HEK293 (cell line): ENCODE data around the gene MTA3.
A peak's percentile ranks its signal among the peaks of the same experiment; 100 is the strongest.

Source experiments
- CTCF ChIA-PET: fragments of 350-600 bp; formaldehyde crosslinking; extraction: SDS; loops from one replicate; lab custom pipeline; 2021; ENCODE audit warnings: antibody characterized with exemption; lab: Yijun Ruan, JAX
- POLR2A ChIA-PET: fragments of 300-600 bp; formaldehyde crosslinking; extraction: SDS; loops from one replicate; lab custom pipeline; 2020; ENCODE audit warnings: antibody characterized with exemption, inconsistent platforms; lab: Yijun Ruan, JAX
- H3K27ac ChIP-seq: fragments of 200-500 bp; sonication (Bioruptor generic); 2 replicates; pipeline ENCODE4 v1.5.1; 2014; ENCODE audit warnings: low read depth, low read length, control low read depth, inconsistent platforms; ENCODE audit errors: extremely low read depth
- H3K36me3 ChIP-seq, 2 experiments: fragments of 200-500 bp in 1 of 2; sonication (Bioruptor generic) in 1 of 2; 1 replicate in 1 of 2; 2 replicates in 1 of 2; pipeline ENCODE4 v1.5.1; 2014 to 2017; ENCODE audit warnings: inconsistent platforms in 2 of 2, low read length in 2 of 2; ENCODE audit not compliant: control insufficient read depth in 2 of 2, insufficient read depth in 1 of 2
- H3K4me1 ChIP-seq: fragments of 200-500 bp; sonication (Bioruptor generic); 2 replicates; pipeline ENCODE4 v1.5.1; 2014; ENCODE audit warnings: mild to moderate bottlenecking, low read length, inconsistent platforms; ENCODE audit not compliant: control insufficient read depth, insufficient read depth
- H3K4me3 ChIP-seq: 2 replicates; pipeline ENCODE4 v1.5.1; 2011; ENCODE audit warnings: low read depth, mild to moderate bottlenecking, control low read depth, low read length, moderate library complexity
- H3K9me3 ChIP-seq: fragments of 200-500 bp; sonication (Bioruptor generic); 2 replicates; pipeline ENCODE4 v1.5.1; 2014; ENCODE audit warnings: low read depth, low read length, inconsistent platforms; ENCODE audit not compliant: control insufficient read depth, insufficient read depth
- EGR2 ChIP-seq: fragments of 450-650 bp; formaldehyde crosslinking; IDR thresholded peaks from 2 replicates; pipeline ENCODE4 v1.5.1; 2016; ENCODE audit warnings: low read depth, missing biosample characterization, missing genetic modification characterization
- GLIS2 ChIP-seq: fragments of 450-650 bp; formaldehyde crosslinking; IDR thresholded peaks from 2 replicates; pipeline ENCODE4 v1.5.1; 2016; ENCODE audit warnings: missing biosample characterization, missing genetic modification characterization
- HOXC10 ChIP-seq: sonication (generic); formaldehyde crosslinking; IDR thresholded peaks from 2 replicates; pipeline ENCODE4 v1.8.1; 2023; ENCODE audit warnings: mild to moderate bottlenecking, missing genetic modification reagents
- PRDM1 ChIP-seq: fragments of 450-650 bp; formaldehyde crosslinking; IDR thresholded peaks from 2 replicates; pipeline ENCODE4; 2016; ENCODE audit warnings: missing biosample characterization, missing genetic modification characterization
- SCRT1 ChIP-seq: fragments of 450-650 bp; formaldehyde crosslinking; IDR thresholded peaks from 2 replicates; pipeline ENCODE4 v1.5.1; 2016; ENCODE audit warnings: missing biosample characterization, missing genetic modification characterization, borderline replicate concordance
- SP2 ChIP-seq: fragments of 450-650 bp; formaldehyde crosslinking; IDR thresholded peaks from 2 replicates; pipeline ENCODE4 v1.5.1; 2016; ENCODE audit warnings: missing biosample characterization, missing genetic modification characterization
- ZBTB20 ChIP-seq: fragments of 450-650 bp; formaldehyde crosslinking; IDR thresholded peaks from 2 replicates; pipeline ENCODE4 v1.5.1; 2016; ENCODE audit warnings: missing biosample characterization, missing genetic modification characterization
- ZBTB48 ChIP-seq: fragments of 450-650 bp; formaldehyde crosslinking; IDR thresholded peaks from 2 replicates; pipeline ENCODE4 v1.5.1; 2016; ENCODE audit warnings: missing biosample characterization, missing genetic modification characterization
- ZFP37 ChIP-seq: fragments of 450-650 bp; formaldehyde crosslinking; IDR thresholded peaks from 2 replicates; pipeline ENCODE4 v1.5.1; 2016; ENCODE audit warnings: missing biosample characterization, missing genetic modification characterization
- ZNF239 ChIP-seq: fragments of 450-650 bp; formaldehyde crosslinking; IDR thresholded peaks from 2 replicates; pipeline ENCODE4 v1.5.1; 2016; ENCODE audit warnings: missing biosample characterization, missing genetic modification characterization
- ZNF292 ChIP-seq: fragments of 450-650 bp; formaldehyde crosslinking; IDR thresholded peaks from 2 replicates; pipeline ENCODE4 v1.5.1; 2016; ENCODE audit warnings: low read depth, missing biosample characterization, missing genetic modification characterization, borderline replicate concordance
- ZNF324 ChIP-seq: fragments of 450-650 bp; formaldehyde crosslinking; IDR thresholded peaks from 2 replicates; pipeline ENCODE4 v1.5.1; 2016; ENCODE audit warnings: missing biosample characterization, missing genetic modification characterization
- ZNF394 ChIP-seq: fragments of 450-650 bp; formaldehyde crosslinking; IDR thresholded peaks from 2 replicates; pipeline ENCODE4 v1.5.1; 2016; ENCODE audit warnings: missing biosample characterization, missing genetic modification characterization, mild to moderate bottlenecking, moderate library complexity, borderline replicate concordance
- ZNF48 ChIP-seq: fragments of 450-650 bp; formaldehyde crosslinking; IDR thresholded peaks from 2 replicates; pipeline ENCODE4 v1.5.1; 2016; ENCODE audit warnings: missing biosample characterization, missing genetic modification characterization
- ZNF521 ChIP-seq: fragments of 450-650 bp; formaldehyde crosslinking; IDR thresholded peaks from 2 replicates; pipeline ENCODE4 v1.5.1; 2017; ENCODE audit warnings: missing biosample characterization, mild to moderate bottlenecking, missing genetic modification characterization
- ZNF544 ChIP-seq: fragments of 450-650 bp; formaldehyde crosslinking; IDR thresholded peaks from 2 replicates; pipeline ENCODE4 v1.5.0; 2017; ENCODE audit warnings: missing biosample characterization, missing genetic modification characterization
- ZNF629 ChIP-seq: fragments of 450-650 bp; formaldehyde crosslinking; IDR thresholded peaks from 2 replicates; pipeline ENCODE4 v1.5.1; 2017; ENCODE audit warnings: missing biosample characterization, missing genetic modification characterization
- TF ChIP-seq, protein P1 (sequence below): fragments of 450-650 bp; formaldehyde crosslinking; IDR thresholded peaks from 2 replicates; pipeline ENCODE4 v1.5.1; 2017; ENCODE audit warnings: missing biosample characterization, missing genetic modification characterization
- TF ChIP-seq, protein P2 (sequence below): fragments of 450-650 bp; formaldehyde crosslinking; IDR thresholded peaks from 2 replicates; pipeline ENCODE4 v1.5.1; 2016; ENCODE audit warnings: missing biosample characterization, missing genetic modification characterization
- TF ChIP-seq, protein P3 (sequence below): fragments of 450-650 bp; formaldehyde crosslinking; IDR thresholded peaks from 2 replicates; pipeline ENCODE4 v1.5.1; 2016; ENCODE audit warnings: missing biosample characterization, missing genetic modification characterization

Gene MTA3

DNA sequence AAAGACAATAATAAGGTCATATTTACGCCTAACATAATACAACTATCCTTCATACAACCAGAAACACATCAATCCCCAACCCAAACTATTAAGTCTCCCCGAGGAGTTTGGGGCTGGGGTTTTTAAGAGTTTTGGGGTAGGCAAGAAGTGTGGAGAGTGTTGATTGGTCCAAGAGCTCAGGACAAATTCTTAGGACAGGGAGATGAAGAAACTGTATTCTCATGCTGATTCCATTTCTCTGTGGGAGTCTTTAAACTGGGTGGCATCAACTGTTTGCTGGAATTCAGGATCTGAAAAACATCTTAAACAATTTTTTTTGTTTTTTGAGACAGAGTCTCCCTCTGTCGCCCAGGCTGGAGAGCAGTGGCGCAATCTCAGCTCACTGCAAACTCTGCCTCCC lies 25.6 kb upstream of the MTA3 start:
- ChIA-PET POLR2A (no interaction called here), CTCF (interaction anchor here (0.6 kb wide), 1 partner anchor 228 kb away, joined by 6 read pairs; no protein-coding TSS in a partner anchor)
- Histone ChIP-seq H3K4me3 (no peak overlapping the region), H3K27ac (no peak overlapping the region), H3K36me3 (no peaks in the 10 kb centered on the region), H3K9me3 (no peaks in the 10 kb centered on the region), H3K4me1 (no peaks in the 10 kb centered on the region)
- TF ChIP-seq ZNF544 (no peak), ZFP37 (tag by site-specific recombination) (no peak), HOXC10 (CRISPR knock-in tag) (no peak), ZNF629 (tag by site-specific recombination) (no peak), ZNF324 (tag by site-specific recombination) (no peak)

DNA sequence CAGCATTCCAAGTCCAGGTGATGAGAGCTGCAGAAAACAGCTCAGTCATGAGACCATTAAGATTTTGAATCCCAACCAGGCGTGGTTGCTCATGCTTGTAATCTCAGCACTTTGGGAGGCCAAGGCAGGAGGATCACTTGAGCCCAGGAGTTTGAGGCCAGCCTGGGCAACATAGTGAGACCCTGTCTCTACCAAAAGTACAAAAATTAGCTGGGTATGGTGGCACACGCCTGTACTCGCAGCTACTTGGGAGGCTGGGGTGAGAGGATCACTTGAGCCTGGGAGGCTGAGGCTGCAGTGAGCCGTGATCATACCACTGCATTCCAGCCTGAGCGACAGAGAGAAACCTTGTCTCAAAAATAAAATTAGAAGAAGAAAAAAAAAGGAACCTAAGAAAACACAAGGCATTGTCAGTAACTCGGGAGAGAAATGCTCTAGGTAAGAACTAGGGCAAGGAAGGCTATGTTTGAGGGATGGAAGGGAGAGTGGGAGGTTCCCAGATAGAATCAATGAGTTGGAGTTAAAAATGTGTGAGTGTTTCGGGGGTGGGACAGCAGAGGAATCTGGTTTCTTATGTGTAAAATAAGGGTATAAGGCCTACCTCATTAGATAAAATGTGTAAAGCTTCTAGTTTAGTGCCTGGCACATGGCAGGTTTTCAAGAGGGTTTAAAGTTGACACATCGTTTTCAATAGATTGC lies 23.3 kb upstream of the MTA3 start:
- TF ChIP-seq, protein P1, sequence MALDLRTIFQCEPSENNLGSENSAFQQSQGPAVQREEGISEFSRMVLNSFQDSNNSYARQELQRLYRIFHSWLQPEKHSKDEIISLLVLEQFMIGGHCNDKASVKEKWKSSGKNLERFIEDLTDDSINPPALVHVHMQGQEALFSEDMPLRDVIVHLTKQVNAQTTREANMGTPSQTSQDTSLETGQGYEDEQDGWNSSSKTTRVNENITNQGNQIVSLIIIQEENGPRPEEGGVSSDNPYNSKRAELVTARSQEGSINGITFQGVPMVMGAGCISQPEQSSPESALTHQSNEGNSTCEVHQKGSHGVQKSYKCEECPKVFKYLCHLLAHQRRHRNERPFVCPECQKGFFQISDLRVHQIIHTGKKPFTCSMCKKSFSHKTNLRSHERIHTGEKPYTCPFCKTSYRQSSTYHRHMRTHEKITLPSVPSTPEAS (tag by site-specific recombination): no peak
- peak; percentile 45; the same call in 1 of the 2 replicates for TF ChIP-seq EGR2 (tag by site-specific recombination)
- H3K27ac ChIP-seq: no peak overlapping the region
- POLR2A ChIA-PET: no interaction called here
- H3K4me1 ChIP-seq: no peaks in the 10 kb centered on the region
- no peak overlapping the region for H3K4me3 ChIP-seq
- H3K36me3 ChIP-seq: no peaks in the 10 kb centered on the region
- H3K9me3 ChIP-seq: no peaks in the 10 kb centered on the region
- CTCF ChIA-PET: no interaction called here

DNA sequence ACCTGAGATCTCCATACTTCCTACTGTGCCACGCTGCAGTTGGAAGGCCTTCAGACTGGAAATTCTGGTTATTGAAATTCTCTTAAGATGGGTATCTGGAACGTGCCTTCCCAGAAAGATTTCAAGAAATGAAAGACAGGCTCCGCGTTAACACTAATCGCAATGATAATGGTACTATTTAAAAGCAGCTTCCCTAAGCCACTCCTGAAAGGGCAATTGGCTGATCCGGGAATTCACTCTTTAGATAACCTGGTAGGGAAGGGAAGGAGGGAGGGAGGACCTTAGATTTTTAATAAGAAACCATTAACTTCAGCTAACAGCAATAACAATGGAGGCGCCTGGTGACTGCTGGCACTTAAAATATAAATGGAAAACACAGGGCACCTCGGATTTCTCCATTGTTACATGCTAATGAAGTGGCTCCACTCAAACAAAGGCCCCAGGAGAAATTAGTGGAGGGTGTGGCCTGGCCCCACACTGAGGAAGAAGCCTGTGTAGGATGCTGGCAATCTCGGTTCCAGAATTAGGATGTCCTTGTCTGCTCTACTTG lies 22.5 kb upstream of the MTA3 start:
- CTCF ChIA-PET: no interaction called here
- POLR2A ChIA-PET: no interaction called here

DNA sequence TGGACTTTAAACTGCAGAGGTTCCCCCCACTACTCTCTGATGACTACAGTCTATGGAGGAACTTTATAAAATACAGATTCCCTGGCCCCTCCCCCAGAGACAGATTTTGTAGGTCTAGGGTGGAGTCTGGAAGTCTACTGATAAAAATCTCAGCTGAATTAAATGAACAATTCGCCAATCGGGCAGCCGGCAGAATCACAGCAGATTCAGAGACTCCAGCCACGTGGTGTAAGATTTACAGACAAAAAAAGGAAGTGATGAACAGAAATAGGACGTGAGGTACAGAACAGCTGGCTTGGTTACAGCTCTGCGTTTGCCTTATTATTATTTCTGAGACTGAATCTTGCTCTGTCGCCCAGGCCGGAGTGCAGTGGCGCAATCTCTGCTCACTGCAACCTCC lies 21.4 kb upstream of the MTA3 start:
- H3K4me3 ChIP-seq: no peak overlapping the region
- POLR2A ChIA-PET: no interaction called here
- no peak overlapping the region for H3K27ac ChIP-seq
- no peaks in the 10 kb centered on the region for H3K9me3 ChIP-seq
- no peaks in the 10 kb centered on the region for H3K36me3 ChIP-seq
- no peaks in the 10 kb centered on the region for H3K4me1 ChIP-seq
- CTCF ChIA-PET: no interaction called here
- peak; percentile 38; the same call in 1 of the 2 replicates for TF ChIP-seq ZBTB20 (tag by site-specific recombination)
- no peak for TF ChIP-seq GLIS2 (tag by site-specific recombination)
- TF ChIP-seq, all 188 proteins: peak for 1

More for the DNA sequence above, 22.5 kb upstream of the MTA3 start:
- H3K4me1 ChIP-seq: no peaks in the 10 kb centered on the region
- TF ChIP-seq ZNF544 (no peak), PRDM1 (tag by site-specific recombination) (no peak), ZNF239 (tag by site-specific recombination) (no peak), ZNF48 (tag by site-specific recombination) (no peak)
- no peak overlapping the region for H3K27ac ChIP-seq
- no peaks in the 10 kb centered on the region for H3K36me3 ChIP-seq
- H3K4me3 ChIP-seq: no peak overlapping the region
- no peaks in the 10 kb centered on the region for H3K9me3 ChIP-seq

DNA sequence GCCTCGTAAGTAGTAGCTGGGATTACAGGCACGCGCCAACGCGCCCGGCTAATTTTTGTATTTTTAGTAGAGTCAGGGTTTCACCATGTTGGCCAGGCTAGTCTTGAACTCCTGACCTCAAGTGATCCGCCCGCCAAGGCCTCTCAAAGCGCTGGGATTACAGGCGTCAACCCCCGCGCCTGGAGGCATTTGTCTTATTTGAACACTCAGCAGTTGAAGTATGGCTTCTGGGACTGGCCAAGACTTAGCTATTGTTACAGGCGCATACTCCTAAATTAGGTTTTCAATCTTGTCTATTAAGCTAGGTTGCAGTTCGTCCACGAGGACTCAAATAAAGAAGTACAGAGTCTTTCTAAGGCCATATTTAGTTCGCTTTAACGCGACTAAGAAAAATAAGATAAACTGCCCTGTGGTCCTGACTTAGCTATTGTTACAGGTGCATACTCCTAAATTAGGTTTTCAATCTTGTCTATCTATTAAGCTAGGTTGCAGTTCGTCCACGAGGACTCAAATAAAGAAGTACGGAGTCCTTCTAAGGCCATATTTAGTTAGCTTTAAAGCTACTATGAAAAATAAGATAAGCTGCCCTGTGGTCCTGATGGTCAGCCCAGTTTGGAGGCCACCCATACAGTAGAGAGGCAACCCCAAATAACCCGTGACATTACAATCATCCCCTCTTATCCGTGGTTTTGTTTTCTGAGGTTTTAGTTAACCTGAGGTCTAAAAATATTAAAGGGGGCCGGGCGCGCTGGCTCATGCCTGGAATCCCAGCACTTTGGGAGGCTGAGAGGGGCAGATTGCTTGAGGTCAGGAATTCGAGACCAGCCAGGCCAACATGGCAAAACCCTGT lies 20.8 kb upstream of the MTA3 start:
- H3K4me1 ChIP-seq: no peaks in the 10 kb centered on the region
- H3K27ac ChIP-seq: no peak overlapping the region
- ChIA-PET POLR2A (no interaction called here), CTCF (interaction anchor here (0.6 kb wide), 1 partner anchor 1830 kb away, joined by 3 read pairs; no protein-coding TSS in a partner anchor)
- no peak overlapping the region for H3K4me3 ChIP-seq
- no peaks in the 10 kb centered on the region for H3K36me3 ChIP-seq
- no peaks in the 10 kb centered on the region for H3K9me3 ChIP-seq
- TF ChIP-seq ZNF521 (tag by site-specific recombination): no peak
- TF ChIP-seq, protein P2, sequence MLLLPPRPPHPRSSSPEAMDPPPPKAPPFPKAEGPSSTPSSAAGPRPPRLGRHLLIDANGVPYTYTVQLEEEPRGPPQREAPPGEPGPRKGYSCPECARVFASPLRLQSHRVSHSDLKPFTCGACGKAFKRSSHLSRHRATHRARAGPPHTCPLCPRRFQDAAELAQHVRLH (tag by site-specific recombination): no peak
- TF ChIP-seq SP2 (tag by site-specific recombination): no peak
- no peak for TF ChIP-seq ZBTB48 (tag by site-specific recombination)
- TF ChIP-seq SCRT1: no peak
- TF ChIP-seq ZNF394 (tag by site-specific recombination): no peak
- TF ChIP-seq ZNF292 (tag by site-specific recombination): no peak
- TF ChIP-seq, protein P3, sequence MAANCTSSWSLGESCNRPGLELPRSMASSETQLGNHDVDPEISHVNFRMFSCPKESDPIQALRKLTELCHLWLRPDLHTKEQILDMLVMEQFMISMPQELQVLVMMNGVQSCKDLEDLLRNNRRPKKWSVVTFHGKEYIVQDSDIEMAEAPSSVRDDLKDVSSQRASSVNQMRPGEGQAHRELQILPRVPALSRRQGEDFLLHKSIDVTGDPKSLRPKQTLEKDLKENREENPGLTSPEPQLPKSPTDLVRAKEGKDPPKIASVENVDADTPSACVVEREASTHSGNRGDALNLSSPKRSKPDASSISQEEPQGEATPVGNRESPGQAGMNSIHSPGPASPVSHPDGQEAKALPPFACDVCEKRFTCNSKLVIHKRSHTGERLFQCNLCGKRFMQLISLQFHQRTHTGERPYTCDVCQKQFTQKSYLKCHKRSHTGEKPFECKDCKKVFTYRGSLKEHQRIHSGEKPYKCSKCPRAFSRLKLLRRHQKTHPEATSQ: no peak
